B cell (primary cell): ENCODE measurements around the gene ACAP3. TPM values are rescaled to one million over a fixed set of nuclear protein-coding genes. Genes with fewer than 3 reads are reported as not detected.

ENCODE experiments used
- ATAC-seq: fragments of 200-7000 bp; cut with Tn5 transposase; one replicate; pipeline ENCODE4 v1.10.0; 2021; ENCODE audit warnings: low read depth, mild to moderate bottlenecking, moderate number of reproducible peaks, moderate library complexity
- CTCF ChIA-PET: fragments of 350-600 bp; sonication (Branson Sonifier 250); formaldehyde crosslinking; loops from one replicate; lab custom pipeline; 2021; ENCODE audit warnings: antibody characterized with exemption, inconsistent platforms; lab: Charles Lee
- POLR2A ChIA-PET: fragments of 350-600 bp; sonication (Branson Sonifier 250); formaldehyde crosslinking; loops from one replicate; lab custom pipeline; 2021; ENCODE audit warnings: antibody characterized with exemption; lab: Charles Lee
- DNase-seq: peaks from one replicate; pipeline ENCODE4 v3.0.0; 2013
- H2AFZ ChIP-seq: 2 replicates; pipeline ENCODE4 v1.6.1; 2012; ENCODE audit warnings: mild to moderate bottlenecking, low read depth, low read length; ENCODE audit not compliant: insufficient read depth, poor library complexity, severe bottlenecking
- H3K27ac ChIP-seq, 2 donors: 1 replicate in 1 of 2; 2 replicates in 1 of 2; pipeline ENCODE4 v1.5.1; 2012 to 2013; ENCODE audit warnings: low read length in 2 of 2, mild to moderate bottlenecking in 2 of 2, moderate library complexity in 1 of 2
- H3K27me3 ChIP-seq, 4 experiments: fragments of 200-600 bp in 1 of 4; sonication (generic) in 1 of 4; replicated peaks in 1 of 4; 1 replicate in 2 of 4; 2 replicates in 2 of 4; pipeline versions ENCODE4 v1.6.1 to v1.7.0; 2013 to 2016; ENCODE audit warnings: low read length in 3 of 4, mild to moderate bottlenecking in 2 of 4, mixed read lengths in 1 of 4, moderate library complexity in 1 of 4; ENCODE audit not compliant: insufficient read depth in 4 of 4, control insufficient read depth in 3 of 4; ENCODE audit errors: control extremely low read depth in 1 of 4
- H3K36me3 ChIP-seq, 2 experiments: replicated peaks in 1 of 2; 1 replicate in 1 of 2; 2 replicates in 1 of 2; pipeline versions ENCODE4 v1.6.1 to v1.7.1; 2013; ENCODE audit warnings: low read length in 1 of 2; ENCODE audit not compliant: insufficient read depth in 2 of 2, control insufficient read depth in 1 of 2; ENCODE audit errors: control extremely low read depth in 1 of 2, extremely low read depth in 1 of 2
- H3K4me1 ChIP-seq, 2 donors: fragments of 200-600 bp in 1 of 2; sonication (generic) in 1 of 2; 1 replicate in 1 of 2; 2 replicates in 1 of 2; pipeline versions ENCODE4 v1.5.1 to v1.6.1; 2013 to 2017; ENCODE audit warnings: low read length in 2 of 2; ENCODE audit not compliant: control insufficient read depth in 2 of 2, insufficient read depth in 2 of 2
- H3K4me2 ChIP-seq: replicated peaks from 2 replicates; pipeline ENCODE3; 2012; ENCODE audit warnings: mild to moderate bottlenecking, low read depth, low read length; ENCODE audit not compliant: poor library complexity, severe bottlenecking
- H3K4me3 ChIP-seq, 5 experiments: fragments of 200-600 bp in 1 of 5; sonication (generic) in 1 of 5; 1 replicate in 3 of 5; 2 replicates in 2 of 5; pipeline versions ENCODE4 v1.5.1 to v1.7.0; 2011 to 2016; ENCODE audit warnings: low read length in 4 of 5, mild to moderate bottlenecking in 4 of 5, low read depth in 2 of 5, control low read depth in 1 of 5, moderate library complexity in 1 of 5; ENCODE audit not compliant: insufficient read depth in 1 of 5; ENCODE audit errors: control extremely low read depth in 1 of 5, extremely low read depth in 1 of 5
- H3K79me2 ChIP-seq: fragments of 200-600 bp; sonication (generic); one replicate; pipeline ENCODE4 v1.6.0; 2016; ENCODE audit warnings: low read length; ENCODE audit not compliant: control insufficient read depth, insufficient read depth
- H3K9ac ChIP-seq: fragments of 200-600 bp; sonication (generic); 2 replicates; pipeline ENCODE4 v1.6.1; 2017; ENCODE audit warnings: mild to moderate bottlenecking, low read length, moderate library complexity
- H3K9me3 ChIP-seq, 3 donors: one replicate each; pipeline versions ENCODE4 v1.6.1 to v1.7.1; 2013; ENCODE audit warnings: low read length in 2 of 3; ENCODE audit not compliant: control insufficient read depth in 2 of 3, insufficient read depth in 1 of 3; ENCODE audit errors: control extremely low read depth in 1 of 3
- H4K20me1 ChIP-seq: 2 replicates; pipeline ENCODE4 v1.6.0; 2012; ENCODE audit warnings: mild to moderate bottlenecking, low read length; ENCODE audit not compliant: insufficient read depth, control insufficient read depth, poor library complexity, severe bottlenecking
- H3K27ac Mint-ChIP-seq: one replicate; pipeline ENCODE4 v1.8.0; 2021; ENCODE audit warnings: mixed read lengths
- H3K27me3 Mint-ChIP-seq: one replicate; pipeline ENCODE4 v1.8.0; 2021; ENCODE audit warnings: mixed read lengths
- H3K4me1 Mint-ChIP-seq: one replicate; pipeline ENCODE4 v1.8.0; 2021; ENCODE audit warnings: mixed read lengths
- H3K4me3 Mint-ChIP-seq: one replicate; pipeline ENCODE4 v1.8.0; 2021; ENCODE audit warnings: mixed read lengths
- H3K9me3 Mint-ChIP-seq: one replicate; pipeline ENCODE4 v1.8.0; 2022; ENCODE audit warnings: mixed read lengths; ENCODE audit not compliant: insufficient read depth
- EZH2 ChIP-seq: IDR thresholded peaks from 2 replicates; pipeline ENCODE4 v1.6.1; 2012; ENCODE audit warnings: borderline replicate concordance, low read depth, mild to moderate bottlenecking, moderate library complexity, low read length; ENCODE audit not compliant: insufficient read depth, poor library complexity, severe bottlenecking
- WGBS: methylation state at CpG from one replicate; pipeline ENCODE4 v1.1.5; 2013; ENCODE audit warnings: missing lambda C conversion rate; ENCODE audit not compliant: insufficient coverage; 5-methylcytosine and 5-hydroxymethylcytosine counted together
- intact Hi-C: fragments of 100-400 bp; cut with micrococcal nuclease; formaldehyde crosslinking; loops from one replicate; pipeline ENCODE4 v1.10.0; 2022
- polyA plus RNA-seq: library from polyadenylated mRNA; depleted of rRNA; stranded (reverse); fragments of >200 nt; gene quantifications from 2 replicates; pipeline ENCODE4 v1.2.3, GENCODE V29; 2012
- total RNA-seq, 2 donors: library from RNA; stranded (reverse); fragments of 120-200 nt in 1 of 2; gene quantifications; 1 replicate in 1 of 2; 2 replicates in 1 of 2; pipeline versions ENCODE4 v1.2.3 to v1.2.4, GENCODE V29; 2013 to 2022
- TF ChIP-seq, protein P1 (sequence below): fragments of 200-600 bp; IDR thresholded peaks from one replicate; pipeline ENCODE4 v1.8.0; 2022; ENCODE audit warnings: antibody characterized with exemption, mild to moderate bottlenecking

Gene ACAP3
- total and polyA plus RNA-seq, 2 donors (not counting 1 experiment from before 2014, with no cell fraction given) = 40.7 to 124 TPM

DNA sequence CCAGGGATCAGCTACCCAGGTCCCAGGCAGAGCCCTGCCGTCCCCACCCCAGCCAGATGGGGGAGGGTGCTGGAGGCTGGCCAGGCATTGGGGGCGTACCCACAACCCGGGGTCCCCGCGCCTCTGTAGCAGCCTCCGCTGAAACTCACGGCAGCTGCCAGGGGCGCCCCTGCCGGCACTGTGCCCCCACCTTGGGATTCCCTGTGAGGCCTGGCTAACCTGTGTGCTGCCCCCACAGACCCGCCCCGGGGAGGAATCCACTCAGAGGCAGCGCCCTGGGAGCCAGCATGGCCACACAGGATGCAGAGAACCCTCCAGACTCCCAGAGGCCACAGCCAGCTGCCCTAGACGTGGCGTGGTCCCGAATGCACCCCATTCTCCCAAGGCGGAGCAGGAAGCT, 37.7 kb upstream of the ACAP3 start:
- Mint-ChIP-seq H3K4me1 (peaks cover 15% of the 10 kb centered on the region), H3K27me3 (no peaks in the 10 kb centered on the region), H3K4me3 (no peak overlapping the region), H3K9me3 (no peaks in the 10 kb centered on the region), H3K27ac (no peak overlapping the region)
- intact Hi-C loops = no loop called here
- H3K4me1 ChIP-seq = peaks cover 6 to 13% of the 10 kb centered on the region in 2 donors
- ChIA-PET POLR2A (no interaction called here), CTCF (no interaction called here)
- H3K79me2 ChIP-seq = peaks cover 34% of the 10 kb centered on the region
- no peaks in the 10 kb centered on the region for H3K27me3 ChIP-seq
- H3K9ac ChIP-seq = no peak overlapping the region
- peaks cover 0 to under 1% of the 10 kb centered on the region in 2 experiments for H3K36me3 ChIP-seq
- WGBS = 95% methylated on average over 16 of the region's 16 CpGs
- peaks cover 0 to 7% (median 0%) of the 10 kb centered on the region in 3 donors for H3K9me3 ChIP-seq
- H2AFZ ChIP-seq = no peak overlapping the region
- TF ChIP-seq EZH2 = no peak
- TF ChIP-seq, protein P1, sequence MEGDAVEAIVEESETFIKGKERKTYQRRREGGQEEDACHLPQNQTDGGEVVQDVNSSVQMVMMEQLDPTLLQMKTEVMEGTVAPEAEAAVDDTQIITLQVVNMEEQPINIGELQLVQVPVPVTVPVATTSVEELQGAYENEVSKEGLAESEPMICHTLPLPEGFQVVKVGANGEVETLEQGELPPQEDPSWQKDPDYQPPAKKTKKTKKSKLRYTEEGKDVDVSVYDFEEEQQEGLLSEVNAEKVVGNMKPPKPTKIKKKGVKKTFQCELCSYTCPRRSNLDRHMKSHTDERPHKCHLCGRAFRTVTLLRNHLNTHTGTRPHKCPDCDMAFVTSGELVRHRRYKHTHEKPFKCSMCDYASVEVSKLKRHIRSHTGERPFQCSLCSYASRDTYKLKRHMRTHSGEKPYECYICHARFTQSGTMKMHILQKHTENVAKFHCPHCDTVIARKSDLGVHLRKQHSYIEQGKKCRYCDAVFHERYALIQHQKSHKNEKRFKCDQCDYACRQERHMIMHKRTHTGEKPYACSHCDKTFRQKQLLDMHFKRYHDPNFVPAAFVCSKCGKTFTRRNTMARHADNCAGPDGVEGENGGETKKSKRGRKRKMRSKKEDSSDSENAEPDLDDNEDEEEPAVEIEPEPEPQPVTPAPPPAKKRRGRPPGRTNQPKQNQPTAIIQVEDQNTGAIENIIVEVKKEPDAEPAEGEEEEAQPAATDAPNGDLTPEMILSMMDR = no peak
- H3K4me3 ChIP-seq = no peak overlapping the region
- no peak overlapping the region for H3K27ac ChIP-seq
- no peak overlapping the region for H3K4me2 ChIP-seq
- DNase-seq = no peak
- peaks cover 41% of the 10 kb centered on the region for H4K20me1 ChIP-seq
- no peak for ATAC-seq

DNA sequence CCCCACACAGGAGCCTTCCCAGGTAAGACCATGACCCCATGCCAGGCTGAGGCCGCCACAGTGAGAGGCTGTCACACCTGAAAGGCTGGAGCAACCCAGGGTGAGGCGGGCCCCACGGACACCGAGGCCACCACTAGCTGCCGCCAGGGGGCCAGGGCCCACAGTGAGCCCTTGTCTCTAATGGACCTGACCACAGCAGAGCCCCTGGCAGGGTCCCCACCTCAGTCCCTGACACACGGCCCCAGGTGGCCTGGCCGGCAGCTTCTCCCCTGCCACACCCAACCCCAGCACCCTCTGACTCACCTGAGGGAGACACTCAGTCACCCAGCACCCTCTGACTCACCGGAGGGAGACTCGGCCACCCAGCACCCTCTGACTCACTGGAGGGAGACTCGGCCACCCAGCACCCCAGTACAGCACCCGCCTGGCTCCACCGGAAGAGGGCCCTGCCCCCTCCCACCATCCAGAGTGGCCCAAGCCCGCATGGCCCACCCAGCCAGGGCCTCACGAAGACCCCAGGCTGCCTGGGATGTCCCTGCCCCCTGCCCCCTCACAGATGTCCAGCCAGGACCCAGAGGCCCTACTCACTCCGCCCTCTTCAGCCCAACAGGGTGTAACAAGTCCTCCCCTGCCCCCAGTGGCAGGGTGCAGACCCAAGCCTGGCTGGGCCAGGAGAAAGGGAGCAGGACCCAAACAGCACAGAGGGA, 37.1 kb upstream of the ACAP3 start:
- H3K27ac Mint-ChIP-seq = no peak overlapping the region
- Histone ChIP-seq H3K36me3 (peaks cover 0 to 4% of the 10 kb centered on the region in 2 experiments), H3K27me3 (no peaks in the 10 kb centered on the region), H2AFZ (no peak overlapping the region), H3K4me3 (no peak overlapping the region), H3K4me2 (no peak overlapping the region), H3K79me2 (peaks cover 34% of the 10 kb centered on the region), H4K20me1 (peaks cover 41% of the 10 kb centered on the region), H3K27ac (no peak overlapping the region), H3K9ac (no peak overlapping the region), H3K9me3 (peaks cover 0 to 7% (median 0%) of the 10 kb centered on the region in 3 donors), H3K4me1 (peaks cover 6 to 13% of the 10 kb centered on the region in 2 donors)
- no peak for TF ChIP-seq EZH2
- TF ChIP-seq, protein P1 = no peak
- DNase-seq (no peak), ATAC-seq (no peak)
- intact Hi-C loops = no loop called here
- ChIA-PET POLR2A (no interaction called here), CTCF (interaction anchor here (0.6 kb wide), 1 partner anchor 337 kb away, joined by 4 read pairs; no protein-coding TSS in a partner anchor)
- H3K27me3 Mint-ChIP-seq = no peaks in the 10 kb centered on the region
- no peaks in the 10 kb centered on the region for H3K9me3 Mint-ChIP-seq
- 83% methylated on average over 14 of the region's 15 CpGs for WGBS
- no peak overlapping the region for H3K4me3 Mint-ChIP-seq
- H3K4me1 Mint-ChIP-seq = peaks cover 15% of the 10 kb centered on the region
